Naive thymus-derived CD4-positive, alpha-beta T cell (primary cell): ENCODE results near the gene CPNE9. TPM values are rescaled to one million over a fixed set of nuclear protein-coding genes. Genes with fewer than 3 reads are reported as not detected.

Experiments used
- ATAC-seq: fragments of 150-1000 bp; cut with Tn5 transposase; 2 replicates; pipeline ENCODE4 v1.10.0; 2021; ENCODE audit warnings: mild to moderate bottlenecking, moderate library complexity
- CTCF ChIA-PET: fragments of 350-600 bp; sonication (Branson Sonifier 250); formaldehyde crosslinking; loops from one replicate; lab custom pipeline; 2021; ENCODE audit warnings: antibody characterized with exemption; lab: Charles Lee
- POLR2A ChIA-PET: fragments of 350-600 bp; sonication (Branson Sonifier 250); formaldehyde crosslinking; loops from one replicate; lab custom pipeline; 2021; ENCODE audit warnings: antibody characterized with exemption, inconsistent platforms; lab: Charles Lee
- DNase-seq, 9 donors: peaks; one replicate each; pipeline versions ENCODE4 v3.0.0 to v3.0.0-alpha.2; 2020 to 2022; ENCODE audit warnings: mixed read lengths in 1 of 9
- H3K27ac ChIP-seq: one replicate; pipeline ENCODE4 v1.7.0; 2013; ENCODE audit warnings: mild to moderate bottlenecking, low read depth, low read length, moderate library complexity
- H3K27me3 ChIP-seq, 2 donors: one replicate each; pipeline ENCODE4 v1.7.0; 2013; ENCODE audit warnings: low read length in 2 of 2, mild to moderate bottlenecking in 2 of 2, moderate library complexity in 2 of 2; ENCODE audit not compliant: control insufficient read depth in 2 of 2, insufficient read depth in 2 of 2
- H3K36me3 ChIP-seq, 3 experiments: 1 replicate in 2 of 3; 2 replicates in 1 of 3; pipeline ENCODE4 v1.7.0; 2013; ENCODE audit warnings: low read length in 3 of 3, mild to moderate bottlenecking in 3 of 3, moderate library complexity in 1 of 3; ENCODE audit not compliant: insufficient read depth in 3 of 3, control insufficient read depth in 2 of 3
- H3K4me1 ChIP-seq, 2 donors: one replicate each; pipeline ENCODE4 v1.7.0; 2013; ENCODE audit warnings: low read length in 2 of 2, mild to moderate bottlenecking in 2 of 2, moderate library complexity in 1 of 2; ENCODE audit not compliant: control insufficient read depth in 2 of 2, insufficient read depth in 2 of 2
- H3K4me3 ChIP-seq: 2 replicates; pipeline ENCODE4 v1.7.0; 2013; ENCODE audit warnings: mild to moderate bottlenecking, low read length
- H3K9me3 ChIP-seq, 3 experiments: 1 replicate in 2 of 3; 2 replicates in 1 of 3; pipeline ENCODE4 v1.7.0; 2013; ENCODE audit warnings: low read length in 3 of 3; ENCODE audit not compliant: control insufficient read depth in 2 of 3
- H3K27ac Mint-ChIP-seq, 9 donors: one replicate each; pipeline ENCODE4 v1.8.0; 2020 to 2022; ENCODE audit warnings: mixed read lengths in 9 of 9, mild to moderate bottlenecking in 8 of 9, moderate library complexity in 5 of 9, inconsistent platforms in 2 of 9
- H3K27me3 Mint-ChIP-seq, 5 donors: one replicate each; pipeline ENCODE4 v1.8.0; 2021 to 2022; ENCODE audit warnings: mixed read lengths in 5 of 5, mild to moderate bottlenecking in 1 of 5
- H3K36me3 Mint-ChIP-seq, 5 donors: one replicate each; pipeline ENCODE4 v1.8.0; 2020 to 2022; ENCODE audit warnings: mixed read lengths in 5 of 5, mild to moderate bottlenecking in 3 of 5, inconsistent platforms in 1 of 5
- H3K4me1 Mint-ChIP-seq, 7 donors: one replicate each; pipeline ENCODE4 v1.8.0; 2020 to 2022; ENCODE audit warnings: mixed read lengths in 7 of 7, mild to moderate bottlenecking in 3 of 7, inconsistent platforms in 1 of 7
- H3K4me3 Mint-ChIP-seq, 10 donors: one replicate each; pipeline ENCODE4 v1.8.0; 2020 to 2022; ENCODE audit warnings: mild to moderate bottlenecking in 10 of 10, mixed read lengths in 10 of 10, moderate library complexity in 6 of 10, inconsistent platforms in 2 of 10
- H3K9me3 Mint-ChIP-seq, 11 donors: one replicate each; pipeline ENCODE4 v1.8.0; 2020 to 2022; ENCODE audit warnings: mixed read lengths in 11 of 11, mild to moderate bottlenecking in 4 of 11, inconsistent platforms in 1 of 11, moderate library complexity in 1 of 11
- intact Hi-C, 2 donors: fragments of 100-400 bp; cut with micrococcal nuclease; formaldehyde crosslinking; loops; one replicate each; pipeline ENCODE4 v1.15.1; 2023
- polyA plus RNA-seq, 2 donors: library from polyadenylated mRNA; unstranded; fragments of 300-500 nt; fragmentation: Illumina TruSeq; gene quantifications; one replicate each; pipeline ENCODE4 v1.2.3, GENCODE V29; 2021
- total RNA-seq, 6 experiments: library from RNA in 5 of 6; stranded (reverse) in 5 of 6; gene quantifications; 1 replicate in 5 of 6; 2 replicates in 1 of 6; pipeline ENCODE4 v1.2.3 and lab custom pipeline; 2021 to 2026

CPNE9 gene
- total and polyA plus RNA-seq, 7 experiments from 2014 or later: 0.16 to 1.2 (median 0.51) TPM; not detected in 3

- POLR2A ChIA-PET: interaction anchor here (0.7 to 1.5 kb wide), 3 partner anchors 9 to 81 kb away, joined by 3 to 5 read pairs (median 4); partner anchors contain the start of gene ARPC4
Observed at GRCh38 chr3:9727041-9727595, 23.5 kb downstream of the CPNE9 start.

DNA sequence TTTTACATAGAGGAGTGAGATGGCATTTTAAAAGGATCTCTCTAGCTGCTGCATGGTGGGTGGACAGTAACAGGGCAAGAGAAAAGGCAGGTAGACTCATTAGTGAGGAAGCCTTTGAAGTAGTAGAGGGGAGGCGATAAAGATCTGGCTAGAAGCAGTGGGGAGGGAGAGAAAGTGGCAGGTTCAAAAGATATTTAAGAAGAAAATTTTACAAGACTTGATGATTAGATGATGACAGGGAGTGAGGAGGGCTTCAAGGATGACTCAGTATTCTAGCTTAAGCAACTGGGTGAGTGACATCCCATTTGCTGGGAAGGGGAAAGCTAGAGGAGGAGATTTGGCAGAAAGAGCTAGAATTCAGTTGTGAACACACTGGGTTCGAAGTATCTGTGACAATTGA is 24.1 kb downstream of the CPNE9 start:
- H3K27ac Mint-ChIP-seq: peak overlapping the region in 7 of 9 donors; percentile 1 to 90 (median 81)
- CTCF ChIA-PET: interaction anchor here (0.6 to 2.0 kb wide), 8 partner anchors 9 to 214 kb away, joined by 3 to 13 read pairs (median 4); partner anchors contain the start of gene OGG1
- peaks cover 0 to 2% (median 0%) of the 10 kb centered on the region in 11 donors for H3K9me3 Mint-ChIP-seq
- H3K4me3 ChIP-seq: no peak overlapping the region
- DNase-seq (no peak), ATAC-seq (no peak)
- H3K9me3 ChIP-seq: no peaks in the 10 kb centered on the region
- H3K27me3 ChIP-seq: no peaks in the 10 kb centered on the region
- H3K36me3 Mint-ChIP-seq: no peaks in the 10 kb centered on the region
- H3K27me3 Mint-ChIP-seq: peaks cover 0 to 2% (median 0%) of the 10 kb centered on the region in 5 donors
- peak overlapping the region in 1 of 10 donors; percentile 76 for H3K4me3 Mint-ChIP-seq
- H3K27ac ChIP-seq: peak overlapping the region; percentile 32
- peaks cover 23 to 25% of the 10 kb centered on the region in 2 donors for H3K4me1 ChIP-seq
- POLR2A ChIA-PET: interaction anchor here (0.7 to 1.5 kb wide), 3 partner anchors 10 to 81 kb away, joined by 3 to 5 read pairs (median 4); partner anchors contain the start of gene ARPC4
- peaks cover 28 to 43% (median 39%) of the 10 kb centered on the region in 7 donors for H3K4me1 Mint-ChIP-seq
- H3K36me3 ChIP-seq: peaks cover 0 to 8% (median 0%) of the 10 kb centered on the region in 3 experiments
- intact Hi-C loops: loop anchor here (1.0 to 2.0 kb wide), 6 partner anchors 9 to 374 kb away; partner anchors contain the start of gene MTMR14 (in 1 of the 2)

More at GRCh38 chr3:9727041-9727595, 23.5 kb downstream of the CPNE9 start:
- intact Hi-C loops: loop anchor here (1.0 to 2.0 kb wide), 6 partner anchors 9 to 374 kb away; partner anchors contain the start of gene MTMR14 (in 1 of the 2)
- ATAC-seq: peak; percentile 33
- Mint-ChIP-seq H3K9me3 (peaks cover 0 to 2% (median 0%) of the 10 kb centered on the region in 11 donors), H3K27me3 (peaks cover 0 to 7% (median 0%) of the 10 kb centered on the region in 5 donors), H3K4me1 (peaks cover 23 to 38% (median 34%) of the 10 kb centered on the region in 7 donors), H3K4me3 (peak overlapping the region; percentile 10 to 81 (median 76)), H3K36me3 (no peaks in the 10 kb centered on the region), H3K27ac (peak overlapping the region; percentile 47 to 90 (median 79))
- Histone ChIP-seq H3K27me3 (no peaks in the 10 kb centered on the region), H3K9me3 (no peaks in the 10 kb centered on the region), H3K36me3 (peaks cover 0 to 8% (median 0%) of the 10 kb centered on the region in 3 experiments), H3K4me1 (peaks cover 20 to 23% of the 10 kb centered on the region in 2 donors), H3K4me3 (peak overlapping the region; percentile 36), H3K27ac (peak overlapping the region; percentile 32)
- DNase-seq: peak in 8 of 9 donors; percentile 41 to 79 (median 67)
- CTCF ChIA-PET: interaction anchor here (0.8 to 2.0 kb wide), 7 partner anchors 9 to 215 kb away, joined by 3 to 13 read pairs (median 4); partner anchors contain the start of gene OGG1

DNA sequence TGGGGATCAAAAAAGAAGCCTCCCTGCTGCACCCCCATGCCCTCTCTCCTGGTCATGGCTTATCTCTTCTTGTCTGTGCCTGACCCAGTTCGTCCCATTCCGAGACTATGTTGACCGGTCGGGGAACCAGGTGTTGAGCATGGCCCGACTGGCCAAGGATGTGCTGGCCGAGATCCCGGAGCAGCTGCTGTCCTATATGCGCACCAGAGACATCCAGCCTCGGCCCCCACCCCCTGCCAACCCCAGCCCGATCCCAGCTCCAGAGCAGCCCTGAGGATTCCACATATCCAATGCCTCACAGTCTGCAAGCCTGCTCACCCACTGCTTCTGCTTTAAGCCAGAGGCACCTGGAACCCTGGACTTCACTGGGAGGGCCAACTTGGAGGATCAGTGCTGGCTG is 25.8 kb downstream of the CPNE9 start:
- ATAC-seq (no peak), DNase-seq (no peak)
- Histone ChIP-seq H3K27ac (no peak overlapping the region), H3K36me3 (peaks cover 0 to 13% (median 0%) of the 10 kb centered on the region in 3 experiments), H3K4me1 (peaks cover 23 to 33% of the 10 kb centered on the region in 2 donors), H3K4me3 (no peak overlapping the region), H3K27me3 (no peaks in the 10 kb centered on the region), H3K9me3 (no peaks in the 10 kb centered on the region)
- H3K36me3 Mint-ChIP-seq: peaks cover 0 to 2% (median 0%) of the 10 kb centered on the region in 5 donors
- H3K4me3 Mint-ChIP-seq: peak overlapping the region in 2 of 10 donors; percentile 32 to 92
- peaks cover 43 to 60% (median 55%) of the 10 kb centered on the region in 7 donors for H3K4me1 Mint-ChIP-seq
- no peaks in the 10 kb centered on the region for H3K27me3 Mint-ChIP-seq
- peaks cover 0 to 2% (median 0%) of the 10 kb centered on the region in 11 donors for H3K9me3 Mint-ChIP-seq
- CTCF ChIA-PET: interaction anchor here (1.2 kb wide), 1 partner anchor 12 kb away, joined by 4 read pairs; no protein-coding TSS in a partner anchor
- POLR2A ChIA-PET: interaction anchor here (0.8 to 2.4 kb wide), 4 partner anchors 11 to 80 kb away, joined by 3 to 15 read pairs (median 4); partner anchors contain the start of genes ARPC4 and MTMR14
- intact Hi-C loops: no loop called here
- peak overlapping the region in 3 of 9 donors; percentile 2 to 26 (median 26) for H3K27ac Mint-ChIP-seq

GRCh38 chr3:9730657-9731205 is 27.1 kb downstream of the CPNE9 start:
- H3K36me3 ChIP-seq: peaks cover 0 to 26% (median 0%) of the 10 kb centered on the region in 3 experiments
- DNase-seq (no peak), ATAC-seq (peak; percentile 39)
- Mint-ChIP-seq H3K9me3 (peaks cover 0 to 2% (median 0%) of the 10 kb centered on the region in 11 donors), H3K4me1 (peaks cover 49 to 73% (median 67%) of the 10 kb centered on the region in 7 donors), H3K36me3 (peaks cover 0 to 11% (median 0%) of the 10 kb centered on the region in 5 donors), H3K27ac (peak overlapping the region; percentile 86 to 97 (median 92)), H3K4me3 (peak overlapping the region; percentile 88 to 94 (median 92)), H3K27me3 (no peaks in the 10 kb centered on the region)
- CTCF ChIA-PET: interaction anchor here (0.6 to 1.3 kb wide), 2 partner anchors 13 to 14 kb away, joined by 3 read pairs; no protein-coding TSS in a partner anchor
- H3K4me1 ChIP-seq: peaks cover 23 to 33% of the 10 kb centered on the region in 2 donors
- intact Hi-C loops: loop anchor here (1.0 to 5.0 kb wide), 22 partner anchors 19 to 768 kb away; partner anchors contain the start of genes BRK1 (in 2 of the 2), CRELD1 (in 2 of the 2), JAGN1 (in 2 of the 2) and MTMR14 (in 2 of the 2)
- H3K4me3 ChIP-seq: peak overlapping the region; percentile 85
- no peaks in the 10 kb centered on the region for H3K9me3 ChIP-seq
- H3K27ac ChIP-seq: peak overlapping the region; percentile 88
- H3K27me3 ChIP-seq: no peaks in the 10 kb centered on the region
- POLR2A ChIA-PET: interaction anchor here (0.6 to 3.5 kb wide), 10 partner anchors 10 to 556 kb away, joined by 3 to 15 read pairs (median 5); partner anchors contain the start of genes ARPC4, MTMR14, RPUSD3 and SETD5

DNA sequence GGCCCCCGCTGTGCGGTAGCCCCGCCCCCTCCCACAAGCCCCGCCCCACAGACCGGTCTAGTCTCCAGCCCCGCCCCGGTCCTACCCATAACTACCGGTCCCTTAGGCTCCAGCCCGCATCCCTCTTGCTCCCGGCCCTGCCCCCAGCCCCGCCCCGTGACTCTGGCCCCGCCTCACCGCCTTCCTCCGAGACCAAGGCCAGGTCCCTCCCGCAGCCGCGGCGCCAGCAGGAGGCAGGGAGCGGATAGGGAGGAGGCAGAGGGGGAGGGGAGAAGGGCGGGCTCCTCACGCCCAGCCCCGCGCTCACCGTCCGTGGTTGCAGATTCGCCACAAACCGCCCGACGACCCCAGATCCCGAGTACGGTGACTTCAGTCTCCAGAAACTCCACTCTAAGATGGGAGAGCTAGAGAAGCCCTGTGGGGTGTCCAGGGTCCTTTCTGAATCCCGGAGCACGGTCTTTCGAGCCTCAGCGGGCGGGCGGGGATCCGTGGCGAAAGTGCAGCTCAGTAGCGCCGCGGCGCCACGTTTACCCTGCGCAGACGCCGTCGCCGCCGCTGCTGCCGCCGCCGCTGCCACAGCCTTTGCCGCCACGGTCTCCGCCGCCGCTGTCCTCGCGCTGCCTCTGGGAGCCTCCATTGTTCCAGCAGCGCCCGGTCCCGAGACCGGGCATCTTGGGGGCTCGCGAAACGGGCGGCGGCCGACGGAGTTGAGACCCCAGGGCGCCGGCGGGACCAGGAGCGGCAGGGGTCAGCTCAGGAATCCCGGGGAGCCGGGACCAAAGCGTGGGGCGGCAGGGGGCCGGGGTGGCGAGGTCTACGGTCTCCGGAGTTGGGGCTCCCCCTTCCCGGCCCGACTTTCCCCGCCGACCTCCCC is 27.8 kb downstream of the CPNE9 start, which contains the start of gene BRPF1:
TSS of gene BRPF1 (plus strand) at position 530 of the 874 bp plus-strand sequence. CDS start 2,406 bp downstream, outside the sequence.
- POLR2A ChIA-PET: interaction anchor here (0.9 to 4.1 kb wide), 15 partner anchors 10 to 334 kb away, joined by 3 to 33 read pairs (median 5); partner anchors contain the start of genes ARPC4, CRELD1, MTMR14 and OGG1
- Histone ChIP-seq H3K36me3 (peaks cover 0 to 33% (median 0%) of the 10 kb centered on the region in 3 experiments), H3K27ac (peak within 1 kb of the TSS; percentile 88), H3K4me3 (peak within 1 kb of the TSS; percentile 85), H3K4me1 (peaks cover 22 to 32% of the 10 kb centered on the region in 2 donors), H3K9me3 (no peaks in the 10 kb centered on the region), H3K27me3 (no peaks in the 10 kb centered on the region)
- no peaks in the 10 kb centered on the region for H3K27me3 Mint-ChIP-seq
- intact Hi-C loops: loop anchor here (1.0 to 5.0 kb wide), 22 partner anchors 18 to 769 kb away; partner anchors contain the start of genes BRK1 (in 2 of the 2), CRELD1 (in 2 of the 2), JAGN1 (in 2 of the 2) and MTMR14 (in 2 of the 2)
- H3K27ac Mint-ChIP-seq: peak within 1 kb of the TSS; percentile 86 to 97 (median 95)
- peak within 1 kb of the TSS; percentile 91 to 98 (median 93) for H3K4me3 Mint-ChIP-seq
- peaks cover 1 to 12% (median 4%) of the 10 kb centered on the region in 5 donors for H3K36me3 Mint-ChIP-seq
- peak; percentile 91 to 99 (median 98) for DNase-seq
- peaks cover 49 to 77% (median 72%) of the 10 kb centered on the region in 7 donors for H3K4me1 Mint-ChIP-seq
- H3K9me3 Mint-ChIP-seq: peaks cover 0 to 2% (median 0%) of the 10 kb centered on the region in 11 donors
- CTCF ChIA-PET: interaction anchor here (1.3 kb wide), 1 partner anchor 14 kb away, joined by 3 read pairs; no protein-coding TSS in a partner anchor
- ATAC-seq: peak; percentile 96
